Measurements from ENCODE around the gene ID3.

ID3 gene, protein sequence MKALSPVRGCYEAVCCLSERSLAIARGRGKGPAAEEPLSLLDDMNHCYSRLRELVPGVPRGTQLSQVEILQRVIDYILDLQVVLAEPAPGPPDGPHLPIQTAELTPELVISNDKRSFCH

GRCh38 chr1:23559136-23559984, at the start of gene ID3:
Gene ID3 (minus strand): TSS chr1:23559501. CDS start chr1:23559426, 75 bp downstream.
- DNase-seq, result peak; percentile 76

DNA sequence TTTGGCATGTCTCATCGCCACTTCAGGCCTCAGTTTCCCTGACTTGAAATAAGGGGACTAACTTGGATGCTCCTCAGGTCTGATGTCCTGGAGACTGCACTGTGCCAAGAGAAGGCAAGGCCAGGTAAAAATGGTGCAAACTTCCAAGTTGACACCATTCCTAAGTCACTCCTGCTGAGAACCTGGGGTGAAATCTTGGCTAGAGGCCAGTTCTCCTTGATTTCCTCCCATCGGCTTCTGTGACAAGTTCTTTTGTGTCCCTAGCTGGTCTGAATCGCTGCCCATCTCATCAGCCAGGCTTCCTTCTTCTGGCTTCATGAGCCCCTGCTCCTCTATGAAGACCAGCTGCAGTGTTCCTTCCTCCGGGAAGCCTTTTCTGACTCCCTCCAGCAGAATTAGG, 48.6 kb upstream of the ID3 start:
- DNase-seq, result no peak

GRCh38 chr1:23601968-23602876, 42.9 kb upstream of the ID3 start:
- no peak for DNase-seq

- no peak for DNase-seq
Observed at GRCh38 chr1:23601135-23601967, 42.0 kb upstream of the ID3 start.

DNA sequence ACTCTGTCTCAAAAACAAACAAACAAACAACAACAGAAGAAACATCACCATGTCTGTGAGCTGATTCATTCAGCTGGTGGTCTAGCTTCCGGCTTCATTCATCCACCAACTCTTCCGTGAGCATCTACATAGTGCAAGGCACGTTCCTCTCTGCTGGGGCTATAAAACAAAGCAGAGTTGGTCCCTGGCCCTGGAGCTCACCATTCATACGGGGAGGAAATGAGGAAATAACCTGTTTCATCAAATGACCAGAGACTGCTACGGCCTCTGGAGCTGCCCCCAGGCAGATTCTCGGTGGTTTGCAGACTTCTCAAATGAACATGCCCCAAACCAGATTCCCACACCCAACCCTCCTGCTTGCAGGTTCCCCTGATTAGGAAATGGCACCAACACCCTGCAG, 41.0 kb upstream of the ID3 start:
- no peak for DNase-seq

DNA sequence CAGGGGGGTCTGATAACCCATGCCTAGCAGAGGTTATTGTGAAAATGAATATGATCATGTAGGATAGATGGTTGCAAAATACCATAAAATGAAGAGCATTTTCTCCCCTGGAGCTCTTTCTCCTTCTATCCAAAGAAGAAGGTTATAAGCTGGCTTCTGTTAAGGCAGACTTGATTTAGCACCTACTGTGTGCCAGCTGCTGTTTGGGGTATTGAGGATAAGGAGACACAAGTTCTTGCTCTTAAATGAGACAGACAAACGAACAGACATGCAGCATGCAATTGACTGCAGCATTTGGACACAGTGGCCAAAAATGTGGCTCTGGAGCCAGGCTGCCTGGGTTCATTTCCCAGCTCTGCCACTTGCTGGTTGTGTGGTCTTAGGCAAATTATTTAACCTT, 39.8 kb upstream of the ID3 start:
- no peak for DNase-seq

DNA sequence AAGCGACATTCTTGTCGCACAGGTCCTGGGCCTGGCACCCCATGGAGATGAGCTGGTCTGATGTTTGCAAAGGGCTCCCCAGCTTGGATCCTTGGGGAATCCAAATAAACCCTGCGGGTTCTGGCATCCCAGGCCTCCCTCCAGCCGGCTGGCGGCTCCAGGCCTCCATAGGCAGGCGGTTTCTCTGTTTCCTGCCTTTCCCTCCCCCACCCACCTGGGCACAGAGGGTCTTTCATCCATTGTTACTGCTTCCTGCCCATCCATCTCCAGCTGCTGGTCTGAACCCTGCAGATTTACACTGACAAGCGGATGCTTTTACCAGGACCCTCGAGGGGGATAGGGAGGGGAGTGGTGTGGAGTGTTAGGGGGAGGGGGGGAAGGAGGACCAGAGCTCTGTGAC, 39.1 kb upstream of the ID3 start:
- no peak for DNase-seq

DNA sequence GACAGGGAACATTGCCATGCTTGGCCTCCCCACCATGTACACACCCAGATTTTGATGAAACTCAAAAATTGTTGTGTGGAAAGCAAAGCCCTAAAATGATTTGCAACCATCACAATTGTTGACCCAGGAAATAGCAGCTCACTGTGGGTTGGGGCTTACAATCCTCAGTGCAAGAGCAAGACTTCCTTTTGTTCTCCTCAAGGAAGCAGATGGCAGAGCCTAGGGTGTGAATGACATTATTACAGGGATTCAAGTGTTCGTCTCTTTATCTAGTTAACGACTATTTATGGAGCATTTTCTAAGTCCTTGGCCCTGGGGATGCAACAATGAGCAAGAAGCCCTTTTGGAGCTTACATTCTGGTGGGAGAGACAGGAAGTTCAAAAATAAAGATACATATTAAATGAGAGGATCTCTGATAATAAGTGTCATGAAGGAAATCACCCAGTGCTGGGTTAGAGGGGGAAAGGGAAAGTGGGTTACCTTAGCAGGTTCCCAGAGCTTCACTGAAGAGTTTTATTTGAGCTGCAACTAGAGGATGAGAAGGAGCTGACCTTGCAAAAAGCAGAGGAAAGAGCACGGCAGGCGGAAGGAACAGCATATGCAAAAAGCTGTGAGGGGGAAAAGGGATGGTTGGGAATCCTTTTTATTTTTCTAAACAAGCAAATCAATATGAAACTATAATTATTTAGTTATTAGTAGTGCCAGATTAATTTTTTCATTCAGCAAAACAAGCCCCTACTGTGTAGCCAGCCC, 38.5 kb upstream of the ID3 start:
- no peak for DNase-seq

- DNase-seq, result no peak
Observed at GRCh38 chr1:23596382-23597358, 37.4 kb upstream of the ID3 start.

DNA sequence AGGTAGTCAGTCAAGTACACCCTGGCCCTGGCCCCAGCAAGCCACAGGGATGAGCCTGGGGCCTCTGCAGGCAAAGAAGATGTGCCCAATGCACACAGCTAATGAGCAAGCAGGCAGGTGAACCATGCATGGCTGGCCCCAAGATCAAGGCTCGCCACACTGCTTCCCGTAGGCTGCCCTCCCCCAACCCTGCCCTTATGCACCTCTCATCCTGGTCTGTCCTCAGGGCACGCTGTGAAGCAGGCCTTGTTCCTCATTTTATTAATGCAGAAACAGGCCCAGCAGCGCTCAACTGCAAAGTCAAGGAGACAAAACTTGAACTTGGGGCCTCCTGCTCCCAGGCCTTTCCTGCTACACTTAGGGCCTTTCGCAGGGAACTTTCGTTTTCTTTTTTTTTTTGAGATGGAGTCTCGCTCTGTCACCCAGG, 35.6 kb upstream of the ID3 start:
- DNase-seq, result no peak

DNA sequence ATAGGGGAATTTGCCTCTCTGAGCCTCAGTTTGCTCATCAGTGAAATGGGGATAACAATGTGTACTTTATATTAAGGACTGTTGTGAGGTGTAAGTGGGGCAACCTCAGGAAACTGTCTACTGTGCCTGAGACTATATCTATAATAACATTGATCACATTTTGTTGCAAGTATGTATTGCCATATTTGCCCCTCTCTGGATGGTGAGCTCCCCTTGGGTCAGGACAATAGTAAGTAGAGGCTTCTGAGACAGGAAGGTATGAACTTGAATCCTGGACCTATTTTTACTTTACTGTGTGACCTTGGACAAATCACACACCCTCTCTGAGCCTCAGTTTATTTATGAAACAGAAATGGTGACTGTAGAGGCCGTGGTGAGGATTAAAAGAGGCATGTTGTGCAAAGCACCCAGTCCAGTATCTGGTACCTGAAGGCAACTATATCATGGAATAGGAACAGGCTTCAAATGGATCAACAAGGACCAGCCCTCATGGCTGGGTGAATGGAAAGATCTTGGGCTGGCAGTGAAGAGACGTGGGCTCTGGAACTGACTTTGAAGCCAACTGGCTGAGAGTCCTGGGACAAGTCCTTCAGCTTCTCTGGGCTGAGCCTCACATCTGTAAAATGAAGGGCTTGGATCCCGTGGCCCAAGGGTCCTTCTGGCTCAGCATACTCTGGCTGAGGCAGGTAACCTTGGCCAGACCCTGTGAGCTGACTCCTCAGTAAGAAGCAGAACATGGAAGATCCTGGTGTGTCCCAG, 35.0 kb upstream of the ID3 start:
- no peak for DNase-seq

DNA sequence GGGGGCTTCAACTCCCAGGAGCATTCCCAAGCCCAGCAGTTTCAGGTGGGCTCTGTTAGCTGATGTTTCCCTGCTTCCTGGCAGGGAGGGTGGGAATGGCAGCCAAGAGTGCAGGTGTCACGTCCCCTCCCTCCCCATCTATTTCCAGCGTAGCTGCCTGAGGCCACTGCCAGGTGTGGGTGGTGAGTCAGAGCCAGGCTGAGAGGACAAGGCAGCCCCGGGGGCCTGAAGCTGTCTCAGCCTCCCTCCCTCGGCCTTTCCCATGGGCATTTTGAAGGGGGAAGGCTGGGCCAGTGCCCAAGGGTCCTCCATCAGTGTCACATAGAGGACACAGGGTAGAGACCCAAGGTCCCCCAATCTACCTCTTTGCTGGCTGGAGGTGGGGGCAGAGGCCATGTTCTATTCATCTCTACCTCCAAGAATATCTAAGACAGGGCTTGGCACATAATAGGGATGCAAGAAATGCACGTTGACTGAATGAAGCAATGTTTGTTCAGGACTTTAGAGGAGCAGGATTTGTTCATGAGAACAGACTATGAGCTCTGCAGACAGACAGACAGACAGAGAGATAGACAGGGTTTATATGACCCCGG, 34.4 kb upstream of the ID3 start:
- DNase-seq, result no peak

DNA sequence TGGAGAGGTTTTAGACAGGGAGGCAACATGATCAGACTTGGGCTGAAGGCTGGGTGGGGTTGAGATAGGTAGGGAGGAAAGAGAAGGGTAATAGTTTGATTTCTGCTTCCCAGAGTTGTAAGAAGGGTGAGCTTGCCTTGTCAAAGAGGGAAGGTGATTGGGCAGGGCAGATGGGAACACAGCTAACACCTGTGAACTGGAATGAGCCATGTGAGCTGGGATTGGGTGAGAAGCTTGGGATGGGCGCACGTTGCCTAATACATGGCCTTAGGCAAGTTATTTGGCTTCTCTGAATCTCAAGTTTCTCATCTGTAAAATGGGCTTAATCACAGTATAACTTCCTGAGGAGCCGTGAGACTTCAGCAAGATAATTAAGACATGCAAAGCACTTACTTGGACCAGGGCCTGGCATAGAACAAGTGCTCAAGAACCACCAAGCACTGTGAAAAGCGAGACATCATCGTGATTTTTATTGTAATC, 33.8 kb upstream of the ID3 start:
- no peak for DNase-seq

DNA sequence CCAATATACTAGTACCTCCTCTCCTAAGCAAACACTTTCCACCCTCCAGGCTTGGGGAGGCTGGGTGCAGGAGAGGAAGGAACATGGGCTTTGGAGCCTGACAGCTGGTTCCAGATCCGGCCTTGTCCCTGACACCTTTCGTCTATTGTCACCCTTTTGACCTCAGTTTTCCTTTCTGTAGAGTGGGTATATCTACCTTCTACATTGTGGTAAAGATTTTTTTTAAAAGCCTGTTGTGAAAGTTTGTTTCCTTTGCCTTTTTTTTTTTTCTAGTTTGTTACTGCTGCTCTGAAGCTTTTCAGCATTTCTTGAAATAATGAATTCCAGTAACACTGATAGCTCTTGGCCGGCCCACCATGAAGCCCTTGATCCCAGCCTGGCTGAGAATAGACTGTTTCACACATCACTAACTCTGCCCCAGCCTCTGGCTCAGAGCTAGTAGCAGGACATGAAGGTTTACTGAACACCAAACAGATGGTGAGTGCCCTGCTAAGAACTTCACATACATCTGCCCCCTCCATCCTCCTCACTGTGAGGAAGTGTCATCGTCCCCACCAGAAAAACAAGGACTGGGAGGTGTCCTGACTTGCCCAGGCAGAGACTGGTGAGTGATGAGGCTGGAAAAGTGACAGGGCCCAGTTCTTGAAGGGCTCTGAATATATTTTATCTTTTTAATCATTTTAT, 33.0 kb upstream of the ID3 start:
- no peak for DNase-seq

DNA sequence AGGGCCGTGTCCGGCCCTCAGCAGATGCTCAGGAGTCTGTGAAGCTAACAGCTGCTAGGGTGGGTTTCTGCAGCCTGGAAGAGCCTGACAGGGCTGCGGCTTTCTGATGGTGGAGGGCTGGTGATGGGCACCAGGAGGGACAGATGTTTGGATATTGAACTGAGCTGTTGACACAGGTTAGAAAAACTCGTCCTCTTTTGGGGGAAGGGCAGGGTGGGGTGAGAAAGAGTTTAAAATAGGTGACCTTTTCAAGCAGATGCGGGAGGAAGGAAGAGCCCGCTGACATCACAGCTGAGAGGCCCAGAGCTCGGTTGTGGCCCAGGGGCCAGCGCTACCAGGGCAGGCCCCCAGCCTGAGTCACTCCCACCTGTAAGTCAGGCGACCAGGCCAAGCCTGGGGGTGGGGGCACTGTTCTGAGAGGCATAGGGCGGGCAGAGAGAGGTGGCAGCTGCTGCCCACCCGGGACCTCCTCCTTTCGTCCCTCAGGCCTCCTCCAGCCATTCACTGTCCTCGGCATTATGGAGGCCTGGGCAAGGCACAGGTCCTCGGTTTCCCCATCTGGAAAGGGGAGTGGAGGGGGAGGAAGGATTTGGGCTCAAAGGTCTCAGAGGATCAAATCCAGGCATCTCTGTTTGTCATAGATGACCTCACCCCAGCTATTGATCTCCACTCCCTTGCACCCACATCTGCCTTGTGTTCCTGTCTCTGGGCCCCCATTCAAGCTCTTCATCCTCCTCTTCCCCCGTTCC, 32.3 kb upstream of the ID3 start:
- no peak for DNase-seq

DNA sequence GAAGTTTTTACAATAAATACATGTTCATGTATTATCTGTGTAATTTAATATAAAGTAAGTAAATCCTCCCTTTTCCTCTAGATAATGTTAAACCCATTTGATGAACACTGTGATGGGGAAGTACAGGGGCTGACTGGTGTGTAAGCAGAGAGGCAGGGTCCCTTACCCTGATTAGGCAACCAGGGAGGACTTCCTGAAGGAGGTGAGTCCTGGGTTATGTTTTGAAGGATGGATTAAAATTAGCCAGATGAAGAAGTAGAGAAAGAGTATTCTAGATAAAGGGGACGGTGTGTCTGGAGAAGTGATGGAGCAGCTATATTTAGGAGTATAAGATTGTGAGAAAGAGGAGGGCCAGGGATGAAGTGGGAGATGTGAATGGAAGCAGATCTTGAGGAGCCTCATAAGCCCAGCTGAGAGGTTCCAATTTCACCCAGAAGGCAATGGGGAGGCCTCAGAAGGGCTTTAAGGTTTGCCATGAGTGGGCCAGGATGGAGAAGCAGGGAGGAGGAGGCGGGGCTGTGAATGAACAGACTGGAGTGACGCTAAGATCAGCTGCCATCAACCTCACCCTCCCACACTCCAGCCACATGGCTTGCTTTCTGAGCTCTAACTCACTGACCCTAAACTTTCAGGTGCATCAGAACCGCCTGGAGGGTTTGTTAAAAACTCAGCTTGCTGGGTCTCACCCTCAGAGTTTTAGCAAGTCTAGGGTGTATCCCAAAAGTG, 30.9 kb upstream of the ID3 start:
- DNase-seq, result no peak

DNA sequence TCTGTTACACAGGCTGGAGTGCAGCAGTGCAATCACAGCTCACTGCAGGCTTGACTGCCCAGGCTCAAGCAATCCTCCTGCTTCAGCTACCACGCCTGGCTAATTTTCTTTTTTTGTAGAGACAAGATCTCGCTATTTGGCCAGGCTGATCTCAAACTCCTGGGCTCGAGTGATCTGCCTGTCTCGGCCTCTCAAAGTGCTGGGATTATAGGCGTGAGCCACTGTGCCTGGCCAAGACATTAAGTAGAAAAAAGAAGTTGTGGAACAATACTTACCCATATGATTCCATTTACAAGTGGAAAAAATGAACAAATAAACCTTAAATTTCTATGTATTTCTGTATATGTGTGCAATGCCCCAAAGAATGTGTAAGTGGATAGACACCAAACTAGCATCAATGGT, 30.3 kb upstream of the ID3 start:
- no peak for DNase-seq

All from NCI-H1436 treated with DMSO at 0.1 percent for 48 hours (cell line).